Measurements from ENCODE around the gene STK4.
"Not testable (repeated sequence)": the region's sequence is repeated elsewhere in the genome, so short reads cannot be mapped to it uniquely, and the experiment has no call there.

The STK4 gene

DNA sequence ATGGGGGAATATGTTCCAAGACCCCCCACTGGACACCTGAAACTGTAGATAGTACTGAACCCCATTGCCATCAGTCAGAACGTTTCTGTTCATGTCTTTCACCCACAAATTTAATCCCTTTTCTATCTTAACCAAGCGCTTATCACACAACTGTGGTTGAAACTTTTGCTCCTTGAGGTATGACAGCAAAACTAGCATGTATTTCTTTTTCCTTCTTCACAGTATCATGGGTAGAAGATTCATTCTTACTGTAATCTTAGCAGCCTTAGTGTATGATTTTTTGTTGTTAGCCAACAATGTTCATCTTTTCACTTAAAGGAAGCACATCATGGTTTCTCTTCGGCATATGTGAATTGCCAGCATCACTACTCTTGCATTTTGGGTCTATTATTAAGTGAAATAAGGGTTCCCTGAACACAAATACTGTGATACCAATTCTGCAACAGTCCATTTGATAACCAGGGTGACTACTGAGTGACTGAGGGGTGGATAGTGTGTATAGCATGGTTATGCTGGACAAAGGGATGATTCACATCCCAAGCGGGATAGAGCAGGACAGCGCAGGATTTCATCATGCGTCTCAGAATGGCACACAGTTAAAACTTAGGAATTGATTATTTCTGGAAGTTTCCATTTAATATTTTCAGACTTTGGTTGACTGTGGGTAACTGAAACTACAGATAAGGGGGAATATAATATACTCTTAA is 92.9 kb downstream of the STK4 start:
- no peak for DNase-seq

DNA sequence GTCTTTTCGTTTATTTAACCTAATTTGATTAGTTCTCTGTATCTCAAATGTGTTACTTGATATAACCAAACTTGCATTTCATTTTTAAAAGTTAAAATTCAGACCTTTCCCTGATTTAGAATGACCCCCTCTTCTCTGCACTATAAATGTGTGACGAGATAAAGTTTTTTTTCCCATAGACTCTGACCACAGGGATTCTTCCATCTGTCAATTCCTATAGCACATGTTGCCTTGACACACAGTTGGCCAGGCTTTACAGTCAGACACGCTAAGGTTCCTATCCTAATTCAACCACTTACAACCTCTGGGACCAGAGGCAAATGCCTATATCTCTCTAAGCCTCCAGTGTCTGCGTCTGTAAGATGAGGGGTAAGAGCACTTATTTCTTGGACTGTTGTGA is 94.0 kb downstream of the STK4 start:
- DNase-seq = no peak

DNA sequence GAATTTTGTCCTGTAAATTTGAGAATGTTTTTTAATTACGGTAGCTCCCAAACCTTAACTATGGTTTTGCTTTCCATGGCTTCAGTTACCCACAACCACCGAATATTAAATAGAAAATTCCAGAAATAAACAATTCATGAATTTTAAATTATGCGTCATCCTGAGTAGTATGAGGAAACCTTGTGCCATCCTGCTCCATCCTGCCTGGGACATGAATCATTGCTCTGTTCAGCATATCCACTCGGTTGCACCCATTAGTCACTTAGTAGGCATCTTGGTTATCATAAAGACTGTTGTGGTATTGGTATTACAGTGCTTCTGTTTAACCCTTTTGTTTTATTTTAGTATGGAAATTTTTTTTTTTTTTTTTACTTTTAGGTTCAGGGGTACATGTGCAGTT is 94.9 kb downstream of the STK4 start:
- no peak for DNase-seq

DNA sequence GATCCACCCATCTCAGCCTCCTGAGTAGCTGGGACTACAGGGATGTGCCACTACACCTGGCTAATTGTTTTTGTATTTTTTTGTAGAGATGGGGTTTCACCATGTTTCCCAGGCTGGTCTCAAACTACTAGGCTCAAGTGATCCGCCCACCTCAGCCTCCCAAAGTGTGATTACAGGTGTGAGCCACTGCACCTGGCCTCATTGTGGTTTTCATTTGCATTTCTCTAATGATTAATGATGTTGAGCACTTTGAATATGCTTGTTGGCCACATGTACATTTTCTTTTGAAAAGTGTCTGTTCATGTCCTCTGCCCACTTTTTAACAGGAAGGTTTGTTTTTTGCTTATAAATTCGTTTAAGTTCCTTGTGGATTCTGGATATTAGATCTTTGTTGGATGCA is 96.8 kb downstream of the STK4 start:
- not testable (repeated sequence) for DNase-seq

DNA sequence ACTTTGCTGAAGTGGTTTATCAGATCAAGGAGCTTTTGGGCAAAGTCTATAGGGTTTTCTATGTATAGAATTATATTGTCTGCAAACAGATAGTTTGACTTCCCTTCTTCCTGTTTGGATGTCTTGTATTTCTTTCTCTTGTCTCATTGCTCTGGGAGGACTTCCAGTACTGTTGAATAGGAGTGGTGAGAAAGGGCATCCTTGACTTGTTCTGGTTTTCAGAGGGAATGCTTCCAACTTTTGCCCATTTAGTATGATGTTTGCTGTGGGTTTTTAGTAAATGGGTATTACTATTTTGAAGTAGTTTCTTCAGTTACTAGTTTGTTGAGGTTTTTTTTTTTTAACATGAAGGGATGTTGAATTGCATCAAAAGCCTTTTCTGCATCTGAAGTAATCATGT is 98.5 kb downstream of the STK4 start:
- no peak for DNase-seq

DNA sequence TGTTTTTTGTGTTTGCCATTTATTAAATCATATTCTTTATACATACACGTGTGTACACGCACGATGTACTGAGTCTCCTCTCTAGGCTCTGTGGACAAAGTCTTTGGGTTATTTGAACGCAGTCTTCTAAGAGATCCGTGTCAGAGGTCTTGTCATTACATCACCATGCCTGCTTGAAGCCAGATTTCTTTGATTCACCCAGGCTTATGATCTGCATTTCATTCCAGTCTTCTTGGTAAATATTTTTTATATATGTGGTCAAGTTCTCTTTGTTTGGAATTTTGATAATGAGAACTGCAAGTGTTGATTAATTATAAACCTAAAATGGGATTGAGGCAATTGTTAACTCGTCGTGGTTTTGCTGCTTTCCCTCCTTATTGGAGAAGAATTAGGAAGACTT is 100.1 kb downstream of the STK4 start:
- DNase-seq = no peak

DNA sequence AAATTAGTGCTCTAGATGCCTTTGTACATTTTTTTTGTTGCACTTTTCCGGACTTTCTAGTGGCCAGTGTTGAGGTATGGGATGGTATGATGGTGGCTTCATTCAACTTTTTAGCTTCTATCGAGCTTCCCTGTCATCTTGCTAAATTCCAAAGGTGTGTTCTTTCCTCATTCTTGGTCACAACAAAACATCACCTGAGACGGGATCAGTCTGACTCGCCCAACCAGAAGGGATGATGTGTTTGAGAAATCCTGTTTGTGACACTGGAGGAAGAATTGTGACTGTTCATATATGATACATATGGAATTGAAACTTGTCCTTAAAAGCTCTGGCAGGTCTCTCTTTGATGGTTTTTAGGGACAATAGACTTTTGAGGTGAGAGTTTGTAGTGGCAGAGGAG is 100.8 kb downstream of the STK4 start:
- no peak for DNase-seq

DNA sequence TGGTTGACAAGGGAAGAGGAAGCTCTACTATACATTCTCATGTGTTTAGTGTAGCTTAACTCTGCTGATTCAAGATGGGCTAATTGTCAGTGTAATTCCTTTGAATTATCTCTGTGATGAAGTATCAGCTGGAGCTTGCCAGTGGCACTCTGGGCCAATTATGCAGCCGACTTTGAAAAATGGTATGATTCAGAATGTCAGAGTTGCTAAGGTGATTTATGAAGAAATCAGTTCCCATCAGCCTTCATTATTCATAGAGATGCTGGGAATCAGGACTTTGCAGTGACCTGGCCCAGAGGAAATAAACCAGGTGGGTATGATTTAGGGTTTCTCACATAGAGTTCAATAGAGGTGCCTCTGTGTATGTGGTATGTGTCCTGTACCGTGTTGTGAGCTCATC is 101.2 kb downstream of the STK4 start:
- no peak for DNase-seq

DNA sequence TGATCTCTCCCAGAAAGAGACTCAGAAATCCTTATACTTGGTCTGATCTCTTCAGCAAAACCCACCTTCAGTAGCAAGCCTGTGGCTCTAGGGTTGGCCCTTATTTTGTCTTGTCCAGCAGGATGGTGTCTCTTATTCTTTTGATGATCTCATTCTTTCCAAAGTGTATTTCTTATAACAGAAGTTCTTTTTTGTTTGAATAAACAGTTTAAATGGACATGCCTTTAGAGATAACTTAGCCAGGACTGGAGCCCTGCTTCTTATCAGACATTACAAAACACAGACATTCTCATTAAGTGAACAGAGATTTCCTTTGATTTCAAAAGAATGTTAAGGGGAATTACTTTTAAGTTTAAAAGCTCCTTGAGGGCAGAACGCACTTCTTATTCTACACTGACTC is 102.9 kb downstream of the STK4 start:
- no peak for DNase-seq

DNA sequence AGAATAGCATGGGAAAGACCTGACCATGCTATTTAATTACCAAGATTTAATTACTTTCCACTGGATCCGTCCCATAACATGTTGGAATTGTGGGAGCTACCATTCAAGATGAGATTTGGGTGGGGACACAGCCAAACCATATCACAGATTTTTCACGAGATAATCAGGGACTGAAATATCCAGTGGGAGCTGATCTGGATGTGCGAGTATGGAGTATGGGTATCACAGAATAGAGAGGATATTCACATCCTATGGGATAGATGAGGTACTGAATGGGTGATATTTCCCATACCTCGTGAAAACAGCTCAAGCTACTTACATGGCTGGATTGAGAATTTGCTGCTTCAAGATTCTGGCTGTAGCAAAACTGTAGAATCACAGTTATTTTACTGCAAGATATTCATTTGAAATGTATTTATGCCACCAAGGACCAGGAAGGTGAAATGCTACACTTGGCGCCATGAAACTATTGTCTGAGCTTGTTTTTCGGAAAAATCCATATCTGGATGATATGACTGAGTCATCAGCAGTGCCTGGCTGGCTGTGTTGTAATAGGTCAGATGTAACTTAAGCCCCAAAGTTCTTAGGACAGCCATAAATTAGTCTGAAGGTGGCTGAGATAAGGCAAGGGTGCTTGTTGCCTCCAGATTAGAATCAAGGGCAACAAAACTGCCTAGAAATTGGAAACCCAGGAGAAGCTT is 104.8 kb downstream of the STK4 start:
- no peak for DNase-seq

DNA sequence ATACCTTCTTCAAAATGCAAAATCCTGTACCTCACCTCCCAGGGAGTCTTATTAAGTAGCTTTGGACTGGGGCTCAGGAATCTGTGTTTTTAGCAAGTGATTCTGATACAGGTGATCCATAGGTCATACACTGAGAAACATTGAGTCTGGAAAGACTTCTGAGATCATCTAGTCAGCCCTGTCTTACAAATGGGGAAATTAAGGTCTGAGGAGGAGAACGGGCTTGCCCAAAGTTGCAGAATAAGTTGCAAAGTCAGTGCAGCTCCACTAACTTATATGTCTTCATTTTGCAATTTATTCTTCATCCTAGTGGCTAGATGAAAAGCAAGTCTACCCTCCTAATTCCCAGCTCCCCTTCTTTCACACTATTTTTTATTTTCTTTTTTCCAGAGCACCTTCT is 105.8 kb downstream of the STK4 start:
- no peak for DNase-seq

DNA sequence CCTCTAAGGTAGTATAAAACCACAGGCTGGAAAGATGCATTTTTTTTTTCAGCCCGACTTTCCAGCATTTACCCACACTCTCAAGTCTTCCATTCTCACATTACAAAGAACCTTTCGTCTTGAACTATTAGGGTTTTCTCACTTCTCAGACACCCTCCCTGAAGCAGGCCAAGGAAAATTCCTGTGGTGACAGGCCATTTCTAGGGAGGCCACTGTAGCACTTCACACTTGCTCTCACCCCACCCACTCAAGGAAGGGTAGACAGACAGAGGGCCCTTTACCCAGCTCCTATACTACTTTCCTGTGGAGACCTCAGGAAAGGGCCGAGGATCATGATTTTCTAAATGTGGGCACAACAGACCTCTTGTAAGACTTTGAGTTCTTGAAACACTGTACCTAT is 106.9 kb downstream of the STK4 start:
- no peak for DNase-seq

DNA sequence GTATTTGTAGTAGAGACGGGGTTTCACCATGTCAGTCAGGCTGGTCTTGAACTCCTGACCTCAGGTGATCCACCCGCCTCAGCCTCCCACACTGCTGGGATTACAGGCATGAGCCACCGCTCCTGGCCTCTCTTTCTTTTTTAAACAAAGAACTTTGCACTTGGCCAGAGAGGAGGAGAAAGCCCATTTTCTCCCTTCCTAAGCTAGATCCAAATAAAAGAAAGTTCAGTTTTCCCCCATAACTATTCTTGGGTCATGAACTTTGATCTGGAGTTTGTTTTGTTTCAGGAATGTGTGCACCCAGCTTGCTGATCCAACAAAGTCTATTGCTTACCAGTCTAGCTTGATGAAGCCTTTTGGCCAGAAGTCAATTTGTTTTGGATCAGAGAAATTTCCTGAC is 111.2 kb downstream of the STK4 start:
- no peak for DNase-seq

DNA sequence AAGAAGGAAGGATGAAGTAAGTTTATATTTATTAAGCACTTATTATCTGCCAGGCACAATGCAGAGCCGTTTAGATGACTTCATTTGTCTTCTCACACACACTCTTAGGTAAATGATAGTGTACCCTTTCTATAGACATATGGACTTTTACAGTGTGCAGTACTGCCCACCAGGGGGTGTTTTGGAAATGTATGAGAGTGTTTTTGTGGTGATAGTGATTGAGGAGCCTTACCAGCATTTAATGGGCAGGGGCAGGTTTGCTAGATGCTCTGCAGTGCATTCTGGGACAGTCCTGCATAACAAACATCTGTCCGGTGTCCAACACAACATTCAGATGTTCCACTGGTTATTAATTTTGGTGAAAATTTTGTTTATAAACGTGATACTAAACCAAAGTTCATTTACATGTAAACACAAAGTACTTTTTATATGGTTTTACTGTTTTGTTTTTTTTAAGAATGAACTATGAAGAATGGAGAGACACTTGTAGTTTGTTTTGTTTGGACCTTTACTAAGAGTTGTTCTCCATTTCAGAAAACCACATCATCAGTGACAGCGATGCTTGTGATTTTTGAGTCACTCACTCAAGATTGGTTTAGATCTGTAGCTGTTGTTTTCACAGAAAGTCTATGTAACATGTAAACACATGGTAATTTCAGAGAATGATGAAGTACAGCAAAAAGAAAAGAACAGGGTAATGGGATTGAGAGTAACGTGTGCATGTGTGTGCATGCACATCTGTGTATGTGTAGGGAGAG is 114.7 kb downstream of the STK4 start:
- DNase-seq = no peak

DNA sequence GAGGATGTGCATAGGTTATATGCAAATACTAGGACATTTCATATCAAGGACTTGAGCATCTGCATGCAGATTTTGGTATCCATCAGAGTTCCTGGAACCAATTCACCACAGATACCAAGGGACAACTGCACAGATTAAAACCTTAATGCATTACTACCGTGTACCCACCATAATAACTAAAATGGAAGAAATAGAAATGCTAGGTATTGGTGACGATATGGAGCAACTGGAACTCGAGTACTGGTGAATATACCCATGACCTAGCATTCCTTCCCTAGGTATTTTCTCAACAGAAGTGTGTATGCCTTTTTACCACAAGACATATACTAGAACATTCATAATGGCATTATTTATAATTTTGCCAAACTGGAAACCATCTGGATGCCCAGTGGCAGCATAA is 116.2 kb downstream of the STK4 start:
- DNase-seq = no peak

DNA sequence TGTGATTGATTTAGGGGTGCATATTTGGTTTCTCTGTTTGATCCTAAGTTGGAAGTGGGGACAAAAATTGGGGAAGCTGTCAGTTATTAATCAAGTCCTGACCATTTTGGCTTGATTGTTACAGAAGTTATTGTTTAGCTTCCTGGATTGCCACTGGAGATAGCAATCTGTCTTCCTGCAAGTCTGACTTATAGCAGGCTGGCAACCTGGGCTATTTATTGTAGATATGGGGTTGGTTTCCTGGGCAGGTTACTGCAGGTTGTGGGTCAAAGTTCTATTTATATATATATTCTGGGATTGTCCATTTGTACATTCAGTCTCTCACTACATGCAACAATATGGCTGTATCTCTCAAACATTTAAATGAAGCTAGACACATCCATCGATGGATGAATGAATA is 116.8 kb downstream of the STK4 start:
- no peak for DNase-seq

DNA sequence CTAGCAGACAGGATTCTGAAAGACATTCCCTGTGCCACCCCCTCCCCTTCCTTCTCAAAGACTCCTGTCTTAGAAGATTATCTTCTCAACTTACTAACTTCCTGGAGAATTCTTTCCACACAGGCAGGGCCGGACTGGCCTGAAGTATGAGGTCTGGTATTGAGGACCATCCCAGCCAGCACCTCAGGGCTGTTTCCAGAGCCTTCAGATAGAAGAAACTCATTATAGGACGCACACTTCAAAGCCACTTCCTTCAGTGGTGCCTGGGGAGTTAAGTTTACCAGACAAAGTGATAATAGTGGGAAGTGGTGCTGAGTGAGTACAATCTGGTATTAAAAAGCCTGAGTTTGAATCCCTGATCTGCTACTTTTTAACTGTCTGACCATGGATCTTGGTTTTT is 119.0 kb downstream of the STK4 start:
- DNase-seq = no peak

DNA sequence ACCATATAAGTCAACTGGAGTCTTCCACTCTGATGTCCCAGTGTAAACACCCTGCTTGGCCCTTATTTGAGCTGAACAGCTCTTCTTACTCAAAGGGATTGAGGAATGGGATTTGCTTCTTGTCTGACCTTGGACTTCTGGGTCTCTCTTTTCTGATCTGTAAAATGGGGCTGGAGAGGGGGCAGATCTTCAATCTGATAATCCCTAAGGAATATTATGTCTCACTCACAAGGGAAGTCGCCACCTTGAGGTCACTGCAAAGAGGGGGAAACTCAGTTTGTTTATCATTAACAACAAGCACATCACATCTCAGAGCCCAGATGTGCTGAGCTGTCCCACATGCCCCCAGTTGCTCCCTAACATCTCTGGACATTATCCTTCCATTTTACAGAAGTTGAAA is 119.6 kb downstream of the STK4 start:
- no peak for DNase-seq

DNA sequence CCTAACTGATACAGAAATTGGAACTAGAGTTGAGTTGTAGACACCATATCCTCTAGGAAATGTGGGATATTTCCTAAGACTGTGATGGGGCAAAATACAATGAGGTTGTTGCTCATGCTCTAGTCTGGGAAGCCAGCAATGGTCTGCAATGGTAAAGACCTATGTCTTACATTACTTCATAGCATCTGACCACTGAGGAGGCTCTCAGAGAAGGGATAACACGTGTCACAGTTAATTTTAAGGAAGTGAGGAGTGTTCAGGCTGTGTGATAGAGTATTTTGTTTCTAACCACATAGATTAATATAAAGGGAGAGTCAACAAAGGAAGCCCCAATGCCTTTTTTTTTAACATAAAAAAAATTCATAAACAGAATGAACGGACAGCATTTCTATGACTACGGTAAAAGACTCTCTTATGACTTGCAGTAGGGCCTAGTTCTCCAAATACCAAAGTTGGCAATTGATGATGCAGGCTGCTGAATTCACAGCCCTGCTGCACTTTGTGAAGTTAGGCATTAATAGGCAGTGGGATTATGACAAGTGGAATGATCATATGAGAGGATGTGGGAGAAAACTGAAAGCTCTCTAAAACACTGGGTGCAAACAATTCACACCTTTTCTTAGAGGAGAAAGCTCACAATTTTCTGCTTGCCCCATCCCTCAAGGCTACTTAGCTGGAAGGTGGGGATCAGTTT is 120.9 kb downstream of the STK4 start:
- no peak for DNase-seq

DNA sequence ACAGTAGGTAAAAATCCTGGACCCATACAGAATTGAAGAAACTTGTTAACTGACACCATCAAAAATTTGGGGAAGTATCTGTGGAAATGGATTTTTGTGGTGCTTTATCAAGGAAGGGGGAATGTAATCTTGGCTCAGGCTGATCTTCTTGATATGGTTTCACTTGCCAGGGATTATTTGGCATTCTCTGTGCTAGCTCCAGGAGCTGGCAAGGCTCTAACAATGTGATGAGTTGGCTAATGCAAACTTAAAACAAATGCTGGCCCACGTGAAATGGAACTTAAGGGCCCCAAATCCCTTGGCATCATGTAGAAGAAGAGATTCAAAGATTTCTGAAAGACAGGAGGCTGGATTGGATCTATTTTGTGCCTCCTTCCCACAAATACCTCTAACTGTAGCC is 121.5 kb downstream of the STK4 start:
- DNase-seq = no peak

DNA sequence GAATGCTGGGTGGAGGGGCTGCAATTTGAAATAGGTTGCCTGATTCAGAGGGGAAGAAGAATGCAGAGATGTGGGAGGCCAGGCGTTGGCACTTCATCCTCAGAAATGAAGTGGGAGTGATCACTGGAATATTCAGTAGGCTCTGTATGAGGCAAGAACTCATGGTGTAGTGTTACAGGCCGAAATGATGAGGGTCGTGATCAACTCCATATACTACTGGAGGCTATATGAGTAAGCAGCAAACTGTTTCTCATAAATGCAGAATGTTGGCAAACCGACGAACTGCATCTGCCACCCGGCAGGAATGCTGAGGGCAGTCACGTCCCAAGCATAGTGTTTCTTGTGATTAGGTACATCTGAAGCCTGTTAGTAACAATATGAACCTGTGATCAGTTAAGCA is 121.9 kb downstream of the STK4 start:
- no peak for DNase-seq

DNA sequence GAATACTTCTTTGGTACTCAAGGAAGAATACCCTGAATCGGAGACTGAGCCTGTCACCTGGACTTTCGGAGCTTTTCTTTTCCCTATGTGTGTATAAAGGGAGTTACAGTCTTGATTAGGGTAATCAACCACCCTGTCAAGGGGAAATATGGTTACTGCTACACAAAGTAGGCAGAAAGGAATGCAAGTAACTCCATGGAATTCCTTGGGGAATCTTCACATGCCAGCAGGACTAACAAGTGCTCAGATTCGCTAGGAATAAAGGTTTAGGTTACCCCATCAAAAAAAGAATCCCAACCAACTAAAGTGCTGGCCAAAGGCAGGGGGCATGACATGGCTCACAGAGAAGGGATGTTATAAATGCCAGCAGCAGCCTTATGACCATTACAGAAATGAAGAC is 124.2 kb downstream of the STK4 start:
- no peak for DNase-seq

DNA sequence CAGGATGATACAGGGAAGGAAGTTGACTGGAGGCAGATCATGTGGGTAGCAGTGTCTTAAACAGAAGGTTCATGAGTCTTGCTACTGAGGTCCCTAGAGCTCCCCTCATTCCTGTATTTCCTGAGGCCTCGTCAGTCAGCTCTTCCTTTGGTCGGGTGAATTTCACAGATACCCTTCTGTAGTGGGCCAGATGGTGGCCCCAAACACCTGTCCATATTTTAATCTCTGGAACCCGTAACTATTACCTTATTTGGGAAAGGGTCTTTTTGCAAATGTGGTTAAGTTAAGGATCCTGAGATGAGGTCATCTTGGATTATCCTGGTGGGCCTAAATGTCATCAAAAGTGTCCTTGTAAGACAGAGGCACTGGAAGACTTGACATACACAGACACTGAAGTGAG is 125.1 kb downstream of the STK4 start:
- DNase-seq = no peak

DNA sequence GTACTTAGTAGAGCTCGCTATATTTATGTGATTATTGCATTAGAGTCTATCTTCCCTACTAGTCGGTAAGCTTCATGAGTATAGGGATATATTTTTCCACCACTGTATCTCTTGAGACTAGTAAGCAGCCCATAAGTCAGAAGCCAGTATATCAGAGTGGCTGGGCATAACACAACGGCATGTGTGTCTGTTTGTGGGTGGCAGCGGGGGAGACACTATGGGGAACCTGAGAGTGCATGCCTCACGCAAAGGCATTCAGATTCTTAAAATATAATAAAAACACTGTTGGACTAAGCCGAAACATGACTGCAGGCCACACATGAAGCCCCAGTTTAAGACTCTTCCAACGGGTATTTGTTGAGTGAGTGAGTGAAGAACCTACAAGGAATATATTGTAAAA is 126.6 kb downstream of the STK4 start:
- no peak for DNase-seq

All from NCI-H774 (cell line).